HG02610 (cell line): Measurements from ENCODE around the gene SRPK3.
"Not testable (repeated sequence)": the region's sequence is repeated elsewhere in the genome, so short reads cannot be mapped to it uniquely, and the experiment has no call there.

Source experiments
- ATAC-seq: cut with Tn5 transposase; IDR thresholded peaks from one replicate; pipeline ENCODE4 v1.9.1; 2021; ENCODE audit warnings: mild to moderate bottlenecking, moderate library complexity; ENCODE audit not compliant: unreplicated experiment

SRPK3 gene

GRCh38 chrX:153780678-153781427, at the start of gene SRPK3:
SRPK3 (plus strand) TSS chrX:153781041; CDS start chrX:153781087, 46 bp downstream.
- ATAC-seq: no peak

GRCh38 chrX:153731117-153731844, 49.6 kb upstream of the SRPK3 start:
- no peak for ATAC-seq

GRCh38 chrX:153731845-153732215, 49.0 kb upstream of the SRPK3 start:
- no peak for ATAC-seq

- no peak for ATAC-seq
Measured at GRCh38 chrX:153732401-153732800, 48.4 kb upstream of the SRPK3 start.

- ATAC-seq: no peak
Measured at GRCh38 chrX:153733651-153734240, 47.1 kb upstream of the SRPK3 start.

- ATAC-seq: no peak
Measured at GRCh38 chrX:153734871-153735270, 46.0 kb upstream of the SRPK3 start.

GRCh38 chrX:153735274-153735673, 45.6 kb upstream of the SRPK3 start:
- no peak for ATAC-seq

GRCh38 chrX:153736071-153736820, 44.6 kb upstream of the SRPK3 start:
- ATAC-seq: no peak

GRCh38 chrX:153736871-153737441, 43.9 kb upstream of the SRPK3 start:
- ATAC-seq: no peak

- no peak for ATAC-seq
Measured at GRCh38 chrX:153738056-153738605, 42.7 kb upstream of the SRPK3 start.

GRCh38 chrX:153739754-153740486, 40.9 kb upstream of the SRPK3 start:
- no peak for ATAC-seq

- ATAC-seq: no peak
Measured at GRCh38 chrX:153740631-153741222, 40.1 kb upstream of the SRPK3 start.

- ATAC-seq: no peak
Measured at GRCh38 chrX:153741446-153741845, 39.4 kb upstream of the SRPK3 start.

- ATAC-seq: not testable (repeated sequence)
Measured at GRCh38 chrX:153742111-153742510, 38.7 kb upstream of the SRPK3 start.

- ATAC-seq: not testable (repeated sequence)
Measured at GRCh38 chrX:153742796-153743467, 37.9 kb upstream of the SRPK3 start.

GRCh38 chrX:153743468-153744209, 37.2 kb upstream of the SRPK3 start:
- ATAC-seq: not testable (repeated sequence)

- no peak for ATAC-seq
Measured at GRCh38 chrX:153744210-153745066, 36.4 kb upstream of the SRPK3 start.
